Parathyroid adenoma (tissue), 2 donors: ENCODE results near the gene PRXL2A.
A peak's percentile ranks its signal among the peaks of the same experiment; 100 is the strongest.

Experiments used
- H2AFZ ChIP-seq: fragments of 300-600 bp; sonication (generic); one replicate; pipeline ENCODE4 v1.7.0; 2017; ENCODE audit warnings: antibody characterized with exemption, mild to moderate bottlenecking
- H3K27ac ChIP-seq: fragments of 300-600 bp; sonication (generic); one replicate; pipeline ENCODE4 v1.7.0; 2017
- H3K27me3 ChIP-seq: fragments of 300-600 bp; sonication (generic); one replicate; pipeline ENCODE4 v1.7.0; 2017; ENCODE audit warnings: low read length; ENCODE audit not compliant: control insufficient read depth, insufficient read depth
- H3K36me3 ChIP-seq: fragments of 300-600 bp; sonication (generic); one replicate; pipeline ENCODE4 v1.7.0; 2017; ENCODE audit warnings: low read length; ENCODE audit not compliant: control insufficient read depth, insufficient read depth
- H3K4me1 ChIP-seq: fragments of 300-600 bp; sonication (generic); one replicate; pipeline ENCODE4 v1.7.0; 2017; ENCODE audit warnings: control low read depth
- H3K4me2 ChIP-seq: fragments of 300-600 bp; sonication (generic); one replicate; pipeline ENCODE4 v1.7.0; 2017; ENCODE audit warnings: low read length
- H3K4me3 ChIP-seq: fragments of 300-600 bp; sonication (generic); one replicate; pipeline ENCODE4 v1.7.0; 2017; ENCODE audit warnings: low read depth, low read length
- H3K79me2 ChIP-seq: fragments of 300-600 bp; sonication (generic); one replicate; pipeline ENCODE4 v1.7.0; 2017; ENCODE audit warnings: control low read depth
- H3K9ac ChIP-seq: fragments of 300-600 bp; sonication (generic); one replicate; pipeline ENCODE4 v1.7.0; 2017; ENCODE audit warnings: mild to moderate bottlenecking
- H3K9me3 ChIP-seq: fragments of 300-600 bp; sonication (generic); one replicate; pipeline ENCODE4 v1.7.0; 2017; ENCODE audit warnings: low read length; ENCODE audit not compliant: control insufficient read depth
- TF ChIP-seq, protein P1 (sequence below): fragments of 300-600 bp; sonication (generic); IDR thresholded peaks from one replicate; pipeline ENCODE4 v1.7.0; 2017; ENCODE audit warnings: antibody characterized with exemption, mild to moderate bottlenecking
- donor health status: primary hyperparathyroidism.

Gene PRXL2A

DNA sequence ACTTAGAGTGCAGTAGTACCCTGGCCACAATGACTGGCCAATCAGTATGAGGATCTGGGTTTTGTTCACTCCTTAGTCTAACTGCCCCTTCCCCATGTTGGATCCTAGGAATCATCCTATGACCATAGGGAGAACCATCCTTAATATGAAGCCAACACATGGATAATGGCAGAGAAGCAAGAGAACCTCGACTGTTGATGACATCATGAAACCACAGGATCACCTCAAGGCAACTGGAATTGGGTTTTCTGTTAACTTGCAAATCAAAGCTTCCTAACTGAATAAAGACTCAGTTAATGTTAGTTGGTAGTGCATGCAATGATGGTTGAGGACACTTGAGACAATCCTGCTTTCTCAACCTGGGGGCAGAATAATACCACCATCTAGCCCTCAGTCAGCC is 3.3 kb upstream of the PRXL2A start:
- Histone ChIP-seq H3K27me3 (no peaks in the 10 kb centered on the region), H3K4me2 (no peak overlapping the region), H3K27ac (peak overlapping the region; percentile 68)

GRCh38 chr10:80405626-80406025 is 2.7 kb upstream of the PRXL2A start:
- H3K4me3 ChIP-seq: no peak overlapping the region
- peaks cover 5% of the 10 kb centered on the region for H3K79me2 ChIP-seq
- peak overlapping the region; percentile 68 for H3K27ac ChIP-seq
- peak overlapping the region; percentile 28 for H2AFZ ChIP-seq
- H3K9me3 ChIP-seq: no peaks in the 10 kb centered on the region
- TF ChIP-seq, protein P1, sequence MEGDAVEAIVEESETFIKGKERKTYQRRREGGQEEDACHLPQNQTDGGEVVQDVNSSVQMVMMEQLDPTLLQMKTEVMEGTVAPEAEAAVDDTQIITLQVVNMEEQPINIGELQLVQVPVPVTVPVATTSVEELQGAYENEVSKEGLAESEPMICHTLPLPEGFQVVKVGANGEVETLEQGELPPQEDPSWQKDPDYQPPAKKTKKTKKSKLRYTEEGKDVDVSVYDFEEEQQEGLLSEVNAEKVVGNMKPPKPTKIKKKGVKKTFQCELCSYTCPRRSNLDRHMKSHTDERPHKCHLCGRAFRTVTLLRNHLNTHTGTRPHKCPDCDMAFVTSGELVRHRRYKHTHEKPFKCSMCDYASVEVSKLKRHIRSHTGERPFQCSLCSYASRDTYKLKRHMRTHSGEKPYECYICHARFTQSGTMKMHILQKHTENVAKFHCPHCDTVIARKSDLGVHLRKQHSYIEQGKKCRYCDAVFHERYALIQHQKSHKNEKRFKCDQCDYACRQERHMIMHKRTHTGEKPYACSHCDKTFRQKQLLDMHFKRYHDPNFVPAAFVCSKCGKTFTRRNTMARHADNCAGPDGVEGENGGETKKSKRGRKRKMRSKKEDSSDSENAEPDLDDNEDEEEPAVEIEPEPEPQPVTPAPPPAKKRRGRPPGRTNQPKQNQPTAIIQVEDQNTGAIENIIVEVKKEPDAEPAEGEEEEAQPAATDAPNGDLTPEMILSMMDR: no peak
- H3K4me2 ChIP-seq: no peak overlapping the region
- no peaks in the 10 kb centered on the region for H3K36me3 ChIP-seq
- H3K9ac ChIP-seq: no peak overlapping the region
- H3K27me3 ChIP-seq: no peaks in the 10 kb centered on the region
- peaks cover 21% of the 10 kb centered on the region for H3K4me1 ChIP-seq

More for the DNA sequence above, 3.3 kb upstream of the PRXL2A start:
- Histone ChIP-seq H3K4me1 (peaks cover 17% of the 10 kb centered on the region), H3K4me3 (no peak overlapping the region), H3K36me3 (no peaks in the 10 kb centered on the region), H3K79me2 (peaks cover 5% of the 10 kb centered on the region), H2AFZ (peak overlapping the region; percentile 28), H3K9me3 (no peaks in the 10 kb centered on the region), H3K9ac (no peak overlapping the region)
- TF ChIP-seq, protein P1: no peak

GRCh38 chr10:80406204-80406603 is 2.1 kb upstream of the PRXL2A start:
- Histone ChIP-seq H3K4me2 (no peak overlapping the region), H3K27me3 (no peaks in the 10 kb centered on the region), H3K36me3 (no peaks in the 10 kb centered on the region), H3K4me1 (peaks cover 27% of the 10 kb centered on the region), H3K9ac (no peak overlapping the region), H2AFZ (peak overlapping the region; percentile 28), H3K27ac (peak overlapping the region; percentile 68), H3K4me3 (no peak overlapping the region), H3K9me3 (no peaks in the 10 kb centered on the region), H3K79me2 (peaks cover 5% of the 10 kb centered on the region)
- TF ChIP-seq, protein P1: no peak

GRCh38 chr10:80407812-80408241 is 524 bp upstream of the PRXL2A start:
- Histone ChIP-seq H3K4me3 (peak overlapping the region; percentile 77), H3K9me3 (no peaks in the 10 kb centered on the region), H2AFZ (peak overlapping the region; percentile 98), H3K36me3 (no peaks in the 10 kb centered on the region), H3K9ac (peak overlapping the region; percentile 75), H3K27me3 (no peaks in the 10 kb centered on the region), H3K4me1 (peaks cover 43% of the 10 kb centered on the region), H3K27ac (peak overlapping the region; percentile 80), H3K4me2 (peak overlapping the region; percentile 86), H3K79me2 (peaks cover 8% of the 10 kb centered on the region)
- TF ChIP-seq, protein P1: no peak

GRCh38 chr10:80409121-80409520 is 770 bp downstream of the PRXL2A start:
- no peak overlapping the region for H3K9ac ChIP-seq
- H3K9me3 ChIP-seq: no peaks in the 10 kb centered on the region
- H3K27me3 ChIP-seq: no peaks in the 10 kb centered on the region
- peak overlapping the region; percentile 80 for H3K27ac ChIP-seq
- H2AFZ ChIP-seq: peak overlapping the region; percentile 98
- H3K4me2 ChIP-seq: peak overlapping the region; percentile 86
- H3K4me3 ChIP-seq: peak overlapping the region; percentile 77
- TF ChIP-seq, protein P1: no peak
- peaks cover 8% of the 10 kb centered on the region for H3K79me2 ChIP-seq
- no peaks in the 10 kb centered on the region for H3K36me3 ChIP-seq
- H3K4me1 ChIP-seq: peaks cover 55% of the 10 kb centered on the region
